ENCODE measurements around the gene F11R. TPM values are rescaled to one million over a fixed set of nuclear protein-coding genes. Genes with fewer than 3 reads are reported as not detected.
"Not testable (repeated sequence)": the region's sequence is repeated elsewhere in the genome, so short reads cannot be mapped to it uniquely, and the experiment has no call there.

Gene F11R
- total RNA-seq, 2 experiments from 2014 or later = 13.5 to 25.0 TPM

GRCh38 chr1:161019751-161020495, 1.0 kb downstream of the F11R start:
- Histone ChIP-seq H3K4me2 (ENCODE audit: low read length) (peak overlapping the region; percentile 98), H3K36me3 (ENCODE audit: insufficient read depth, low read length) (no peaks in the 10 kb centered on the region), H3K9me2 (ENCODE audit: insufficient read depth, low read length) (no peaks in the 10 kb centered on the region), H3K4me3 (ENCODE audit: low read depth, low read length, poor library complexity, severe bottlenecking) (peak overlapping the region; percentile 74), H2AFZ (ENCODE audit: low read length) (no peak overlapping the region), H3K27ac (ENCODE audit: low read depth, low read length, poor library complexity, severe bottlenecking) (no peak overlapping the region), H4K20me1 (ENCODE audit: insufficient read depth, low read length) (no peaks in the 10 kb centered on the region), H3K9me3 (ENCODE audit: low read length) (no peaks in the 10 kb centered on the region), H3K79me2 (ENCODE audit: insufficient read depth, low read depth, low read length) (no peaks in the 10 kb centered on the region), H3K4me1 (ENCODE audit: insufficient read depth, low read length, poor library complexity, severe bottlenecking) (peaks cover 24% of the 10 kb centered on the region)
- ChIA-PET CTCF (ENCODE audit: unreplicated experiment) (interaction anchor here (0.6 to 1.4 kb wide), 3 partner anchors 22 to 1943 kb away, joined by 3 to 6 read pairs (median 4); partner anchors contain the start of genes AIM2 and USF1), POLR2A (interaction anchor here (1.0 to 1.4 kb wide), 3 partner anchors 8 to 49 kb away, joined by 3 to 6 read pairs (median 4); no protein-coding TSS in a partner anchor)
- BruUV-seq (replicated peaks) = TSS peak; percentile 39
- TF ChIP-seq CTCF (conservative IDR thresholded peaks at IDR 0.05; ENCODE audit: low read length) (no peak), EZH2phosphoT487 (IDR thresholded peaks at IDR 0.05; ENCODE audit: borderline replicate concordance, low read depth, low read length) (no peak)
- intact Hi-C loops (cut with micrococcal nuclease; ENCODE audit: unreplicated experiment) = no loop called here
- DNase-seq (ENCODE audit: low spot score) = no peak

- H2AFZ ChIP-seq (ENCODE audit: low read length); H3K36me3 ChIP-seq (ENCODE audit: insufficient read depth, low read length); BruUV-seq (replicated peaks); DNase-seq (ENCODE audit: low spot score); H3K9me2 ChIP-seq (ENCODE audit: insufficient read depth, low read length); H3K27ac ChIP-seq (ENCODE audit: low read depth, low read length, poor library complexity, severe bottlenecking); H4K20me1 ChIP-seq (ENCODE audit: insufficient read depth, low read length); H3K79me2 ChIP-seq (ENCODE audit: insufficient read depth, low read depth, low read length); H3K4me3 ChIP-seq (ENCODE audit: low read depth, low read length, poor library complexity, severe bottlenecking); intact Hi-C loops (cut with micrococcal nuclease; ENCODE audit: unreplicated experiment); H3K9me3 ChIP-seq (ENCODE audit: low read length): not testable (repeated sequence)
- POLR2A ChIA-PET = interaction anchor here (0.7 kb wide), 1 partner anchor 200 kb away, joined by 4 read pairs; no protein-coding TSS in a partner anchor
- CTCF ChIA-PET (ENCODE audit: unreplicated experiment) = interaction anchor here (0.6 kb wide), 1 partner anchor 1943 kb away, joined by 4 read pairs; the partner anchor contains the start of gene AIM2
- Histone ChIP-seq H3K4me1 (ENCODE audit: insufficient read depth, low read length, poor library complexity, severe bottlenecking) (peaks cover 27% of the 10 kb centered on the region), H3K4me2 (ENCODE audit: low read length) (peak overlapping the region; percentile 98; the same call in 1 of the 2 replicates)
Observed at GRCh38 chr1:161019111-161019660, 1.8 kb downstream of the F11R start.

GRCh38 chr1:161018631-161018930, 2.4 kb downstream of the F11R start:
- no peaks in the 10 kb centered on the region for H3K79me2 ChIP-seq (ENCODE audit: insufficient read depth, low read depth, low read length)
- ChIA-PET POLR2A (interaction anchor here (0.5 to 0.9 kb wide), 3 partner anchors 16 to 27 kb away, joined by 3 to 7 read pairs (median 3); partner anchors contain the start of gene USF1), CTCF (ENCODE audit: unreplicated experiment) (no interaction called here)
- no peaks in the 10 kb centered on the region for H3K9me2 ChIP-seq (ENCODE audit: insufficient read depth, low read length)
- H3K4me2 ChIP-seq (ENCODE audit: low read length) = no peak overlapping the region
- no peak overlapping the region for H3K4me3 ChIP-seq (ENCODE audit: low read depth, low read length, poor library complexity, severe bottlenecking)
- H3K27ac ChIP-seq (ENCODE audit: low read depth, low read length, poor library complexity, severe bottlenecking) = no peak overlapping the region
- no peak for DNase-seq (ENCODE audit: low spot score)
- BruUV-seq (replicated peaks) = no TSS peak
- peaks cover 33% of the 10 kb centered on the region for H3K4me1 ChIP-seq (ENCODE audit: insufficient read depth, low read length, poor library complexity, severe bottlenecking)
- H4K20me1 ChIP-seq (ENCODE audit: insufficient read depth, low read length) = no peaks in the 10 kb centered on the region
- TF ChIP-seq EZH2phosphoT487 (IDR thresholded peaks at IDR 0.05; ENCODE audit: borderline replicate concordance, low read depth, low read length) (no peak), CTCF (conservative IDR thresholded peaks at IDR 0.05; ENCODE audit: low read length) (no peak)
- no peaks in the 10 kb centered on the region for H3K9me3 ChIP-seq (ENCODE audit: low read length)
- intact Hi-C loops (cut with micrococcal nuclease; ENCODE audit: unreplicated experiment) = no loop called here
- no peaks in the 10 kb centered on the region for H3K36me3 ChIP-seq (ENCODE audit: insufficient read depth, low read length)
- no peak overlapping the region for H2AFZ ChIP-seq (ENCODE audit: low read length)

All from OCI-LY7 (cell line).